Activated CD4-positive, alpha-beta T cell treated with anti-CD3 and anti-CD28 coated beads, Interleukin-2, Interleukin-6, amounts not matched to agents 100 ng/mL and 50 ng/mL, durations not matched to agents 16 hours and 8 hours (primary cell): ENCODE data around the gene RNF215.
A peak's percentile ranks its signal among the peaks of the same experiment; 100 is the strongest.
"Not testable (repeated sequence)": the region's sequence is repeated elsewhere in the genome, so short reads cannot be mapped to it uniquely, and the experiment has no call there.

ENCODE experiments used
- DNase-seq: peaks from one replicate; pipeline ENCODE4 v3.0.0-alpha.2; 2020

The RNF215 gene

GRCh38 chr22:30420347-30421125, 33.3 kb upstream of the RNF215 start:
- DNase-seq, result no peak

DNA sequence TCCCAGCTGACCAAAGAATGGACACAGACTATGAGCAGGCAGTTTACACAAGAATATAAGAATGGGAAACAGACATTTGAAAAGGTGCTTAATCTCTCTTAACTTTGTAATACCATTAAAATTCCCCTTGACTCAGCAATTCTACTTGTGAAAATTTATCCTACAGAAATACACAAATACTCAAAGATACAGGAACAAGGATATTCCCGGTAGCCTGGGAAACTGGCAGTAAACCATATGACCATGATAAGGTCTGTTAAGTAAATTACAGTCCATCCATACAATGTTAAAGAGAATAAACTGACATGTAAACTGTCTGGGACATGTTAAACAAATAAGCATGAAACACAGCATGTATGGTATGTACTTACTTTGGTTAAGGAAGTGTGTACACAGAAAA, 29.6 kb upstream of the RNF215 start:
- DNase-seq, result no peak

GRCh38 chr22:30416403-30416802, 29.2 kb upstream of the RNF215 start:
- DNase-seq, result no peak

DNA sequence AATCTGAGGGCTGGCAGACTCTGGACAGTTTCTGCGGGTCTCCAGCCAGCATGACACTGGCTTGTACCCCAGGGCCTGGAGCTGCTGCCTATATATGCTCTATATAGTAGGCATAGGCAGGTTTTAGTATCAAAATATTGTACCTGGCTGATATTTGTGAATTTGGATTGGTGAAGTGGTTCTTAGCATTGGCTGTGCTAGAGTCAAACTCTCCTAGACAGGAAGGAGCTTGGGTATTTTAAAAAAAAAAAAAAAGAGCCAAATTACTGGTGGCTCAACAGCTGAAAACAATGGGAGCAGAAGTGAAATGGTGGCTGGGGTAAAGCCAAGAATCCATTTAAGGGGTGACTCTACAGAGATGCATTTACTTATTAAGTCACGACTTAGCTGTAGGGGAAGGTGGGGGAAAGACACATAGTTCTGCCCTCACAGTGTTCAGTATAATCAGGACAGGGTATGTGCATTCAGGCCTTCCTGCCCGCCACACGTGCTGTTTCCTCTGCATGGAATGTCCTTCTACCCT, 27.4 kb upstream of the RNF215 start:
- no peak for DNase-seq

- DNase-seq, result no peak
These were observed 26.7 kb upstream of the RNF215 start for GRCh38 chr22:30413745-30414524.

DNA sequence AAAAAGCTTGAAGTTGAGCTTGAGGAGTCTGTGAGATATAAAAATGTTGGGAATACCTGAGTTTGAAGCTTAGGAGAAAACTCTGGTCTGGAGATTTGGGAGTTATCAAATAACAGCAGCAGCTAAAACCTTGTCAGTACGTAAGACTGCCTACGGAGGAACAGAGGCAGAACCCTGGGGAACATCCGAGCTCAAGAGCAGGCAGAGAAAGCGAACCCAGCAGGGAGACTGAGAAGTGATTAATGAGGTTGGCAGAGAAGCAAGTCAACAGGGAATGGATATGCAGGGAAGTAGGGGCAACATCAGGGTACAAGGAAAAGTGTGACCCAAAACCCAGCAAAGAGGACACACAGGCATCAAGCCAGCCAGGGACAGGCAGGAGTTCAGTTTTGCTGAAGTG, 25.8 kb upstream of the RNF215 start:
- no peak for DNase-seq

DNA sequence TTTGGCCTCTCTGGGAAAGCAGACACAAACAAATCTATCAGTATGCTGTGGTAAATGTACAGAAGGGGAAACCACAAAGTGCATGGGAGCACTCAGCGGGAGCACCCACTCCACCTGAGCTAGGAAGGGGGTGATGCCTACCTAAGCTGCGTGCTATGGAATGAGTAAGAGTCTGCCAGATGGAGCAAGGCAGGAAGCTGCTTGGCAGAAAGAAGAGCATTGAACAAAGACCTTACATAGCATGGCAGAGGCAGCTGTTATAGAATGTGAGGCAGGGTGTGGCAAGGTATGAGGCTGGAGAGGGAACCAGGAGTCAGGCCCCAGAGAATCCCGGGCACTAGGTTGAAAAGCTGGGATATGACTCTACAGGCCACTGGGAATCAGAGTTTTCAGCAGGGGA, 24.6 kb upstream of the RNF215 start:
- no peak for DNase-seq

DNA sequence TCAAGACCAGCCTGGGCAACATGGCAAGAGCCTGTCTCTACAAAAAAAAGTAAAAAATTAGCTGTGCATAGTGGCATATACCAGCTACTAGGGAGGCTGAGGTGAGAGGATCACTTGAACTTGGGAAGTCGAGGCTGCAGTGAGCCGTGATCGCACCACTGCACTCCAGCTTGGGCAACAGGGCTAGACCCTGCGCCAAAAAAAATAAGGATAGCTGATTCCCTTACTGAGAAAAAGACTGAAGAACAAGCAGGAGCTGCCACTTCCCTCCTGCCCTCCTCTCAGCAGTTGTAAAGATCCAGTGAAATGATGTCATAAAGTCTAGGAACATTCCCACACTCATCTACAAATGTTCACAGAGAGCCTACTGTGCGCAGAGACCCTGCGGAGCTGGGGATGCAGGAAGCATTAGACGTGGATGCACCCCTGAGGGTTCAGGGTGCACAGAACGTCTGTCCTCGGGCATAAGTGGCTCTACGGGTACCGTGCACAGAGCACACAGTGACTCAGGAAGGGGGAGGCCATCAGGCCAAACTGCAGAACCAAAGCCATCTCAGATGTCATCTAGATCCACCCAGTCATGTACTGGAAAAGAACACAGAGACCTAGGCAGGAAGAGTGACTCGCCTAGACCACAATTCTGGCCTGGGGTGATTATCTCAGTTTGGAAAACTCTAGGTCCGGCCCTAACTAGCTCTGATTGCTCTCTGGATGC, 21.3 kb upstream of the RNF215 start:
- DNase-seq, result no peak

GRCh38 chr22:30406400-30406799, 19.2 kb upstream of the RNF215 start:
- no peak for DNase-seq

- DNase-seq, result no peak
These were observed 18.5 kb upstream of the RNF215 start for GRCh38 chr22:30405731-30406130.

GRCh38 chr22:30404307-30404706, 17.1 kb upstream of the RNF215 start:
- DNase-seq, result no peak

- not testable (repeated sequence) for DNase-seq
These were observed 15.5 kb upstream of the RNF215 start for GRCh38 chr22:30402766-30403104.

GRCh38 chr22:30402028-30402765, 15.0 kb upstream of the RNF215 start:
- no peak for DNase-seq

DNA sequence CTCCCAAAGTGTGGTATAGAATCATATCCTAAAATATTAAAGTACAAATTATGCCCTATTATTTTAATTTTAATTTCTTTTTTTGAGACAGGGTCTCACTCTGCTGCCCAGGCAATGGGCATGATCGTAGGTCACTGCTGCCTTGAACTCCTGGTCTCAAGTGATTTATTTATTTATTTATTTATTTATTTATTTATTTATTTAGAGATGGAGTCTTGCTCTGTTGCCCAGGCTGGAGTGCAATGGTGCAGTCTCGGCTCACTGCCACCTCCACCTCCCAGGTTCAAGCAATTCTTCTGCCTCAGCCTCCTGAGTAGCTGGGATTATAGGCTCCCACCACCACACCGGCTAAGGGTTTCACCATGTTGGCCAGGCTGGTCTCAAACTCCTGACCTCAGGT, 13.8 kb upstream of the RNF215 start:
- not testable (repeated sequence) for DNase-seq

DNA sequence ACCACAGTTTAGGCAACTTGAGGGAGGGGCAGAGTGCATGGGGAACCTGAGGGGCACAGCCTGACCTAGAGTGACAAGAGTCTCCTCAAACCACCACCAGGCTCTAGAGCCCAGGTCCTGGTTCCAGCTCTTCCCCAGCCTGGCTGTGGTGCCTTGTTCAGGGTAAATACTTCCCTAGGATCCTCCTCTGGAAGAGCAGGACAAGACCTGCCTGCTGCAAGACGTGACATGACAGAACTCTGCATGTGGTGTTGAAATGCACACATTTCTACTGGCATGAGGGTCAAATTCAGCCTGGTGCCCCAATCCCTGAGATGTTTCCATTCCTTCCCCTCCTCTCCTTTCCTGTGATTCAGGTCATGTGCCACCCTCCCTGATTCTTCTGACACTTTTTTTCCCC, 12.9 kb upstream of the RNF215 start:
- no peak for DNase-seq

DNA sequence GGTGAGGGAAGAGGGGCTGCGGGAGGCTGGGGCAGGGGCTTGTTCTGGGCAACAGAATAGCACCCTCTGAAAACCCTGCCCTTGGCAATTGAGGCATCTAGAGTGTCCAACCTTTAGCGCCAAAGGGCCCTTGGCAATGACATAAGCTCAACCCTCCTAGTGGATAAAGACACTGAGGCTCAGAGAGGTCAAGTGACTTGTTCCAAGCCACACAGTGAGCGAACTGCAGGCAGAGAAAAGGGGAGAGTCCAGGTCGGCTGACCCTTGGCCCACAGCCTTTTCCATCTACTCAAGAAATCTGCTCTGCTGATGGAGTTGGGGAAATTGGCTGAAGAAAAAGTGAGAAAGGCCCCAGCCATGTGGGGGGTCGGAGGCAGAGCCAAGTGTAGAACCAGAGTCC, 12.5 kb upstream of the RNF215 start:
- DNase-seq, result no peak

- no peak for DNase-seq
These were observed 11.8 kb upstream of the RNF215 start for GRCh38 chr22:30398685-30399680.

- DNase-seq, result no peak
These were observed 10.7 kb upstream of the RNF215 start for GRCh38 chr22:30397656-30398635.

DNA sequence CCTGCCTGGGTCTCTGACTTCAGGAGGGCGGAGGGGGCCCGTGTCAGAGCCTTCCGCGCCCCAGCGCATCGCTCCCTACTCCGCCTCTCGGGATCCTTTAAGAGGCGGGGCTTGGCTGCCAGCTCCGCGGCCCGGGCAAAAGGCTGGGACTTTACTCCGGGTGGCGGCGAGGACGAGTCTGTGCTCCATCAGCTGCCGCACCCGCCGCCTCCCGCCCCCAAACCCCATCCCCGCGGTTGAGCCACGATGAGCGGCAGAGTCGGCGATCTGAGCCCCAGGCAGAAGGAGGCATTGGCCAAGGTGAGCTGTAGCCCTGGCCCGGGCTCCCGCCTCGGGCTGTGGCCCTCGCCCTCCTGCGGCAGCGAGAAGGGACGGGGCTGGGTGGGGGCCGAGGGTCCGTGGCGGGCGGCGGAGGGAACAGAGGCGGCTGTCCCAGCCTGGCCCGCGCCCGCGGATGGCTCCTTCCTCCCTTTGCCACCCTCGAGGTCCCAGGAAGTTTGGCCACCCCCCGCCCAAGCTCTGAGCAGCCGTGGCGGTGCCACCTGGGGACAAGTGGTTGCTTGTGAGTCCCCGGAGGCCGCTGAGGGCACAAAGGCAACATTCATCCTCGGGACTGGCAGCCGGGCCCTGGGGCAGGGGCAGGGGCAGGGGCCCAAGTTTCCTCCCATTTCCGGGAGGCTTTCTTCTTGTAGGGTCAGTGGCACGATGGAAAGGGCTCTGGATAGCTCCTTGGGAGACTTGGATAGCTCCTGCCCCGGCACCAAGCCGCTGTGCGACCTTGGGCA, 9.9 kb upstream of the RNF215 start, which contains the start of gene SEC14L2:
TSS of gene SEC14L2 (plus strand) at position 148 of the 785 bp plus-strand sequence. CDS start at position 247, 99 bp downstream.
- DNase-seq, result peak; percentile 66
